Right lobe of liver (tissue), 4 donors: ENCODE measurements around the gene COL5A1.

ENCODE experiments used
- CTCF ChIP-seq, 4 donors: fragments of 200-600 bp in 3 of 4; fragments of 450-650 bp in 1 of 4; IDR thresholded peaks; one replicate each; pipeline versions ENCODE4 v1.5.1 to v1.8.0; 2016 to 2022; ENCODE audit warnings: antibody characterized with exemption in 4 of 4, mild to moderate bottlenecking in 2 of 4
- POLR2A ChIP-seq: fragments of 450-650 bp; IDR thresholded peaks from one replicate; pipeline ENCODE4 v1.6.1; 2017; ENCODE audit warnings: antibody characterized with exemption, mild to moderate bottlenecking
- donor health status: DM: no; HTN: no; CAD: no.
- donor health status: DM: no; HTN: no; CAD: no.
- donor health status: DM: no; HTN: yes; CAD: no.

GRCh38 chr9:134880484-134881312 is 239.1 kb downstream of the COL5A1 start, which contains the start of gene FCN2:
- TF ChIP-seq POLR2A (peak; percentile 12), CTCF (IDR thresholded peaks at IDR 0.05) (no peak)
